HepG2 (cell line): ENCODE results near the gene SSPN. TPM values are rescaled to one million over a fixed set of nuclear protein-coding genes. Genes with fewer than 3 reads are reported as not detected.

Source experiments
- ARID3A ChIP-seq: IDR thresholded peaks from 2 replicates; pipeline ENCODE4 v1.6.1; 2012; ENCODE audit warnings: low read depth, low read length, improper control_type of control experiment
- CREM ChIP-seq, 2 experiments: sonication (generic) in 1 of 2; formaldehyde crosslinking in 1 of 2; IDR thresholded peaks; 2 replicates each; pipeline versions ENCODE4 v1.4.0 to v1.6.1; 2016 to 2020; ENCODE audit warnings: antibody characterized with exemption in 1 of 2, mild to moderate bottlenecking in 1 of 2, missing genetic modification reagents in 1 of 2
- CSRNP1 ChIP-seq: sonication (generic); formaldehyde crosslinking; IDR thresholded peaks from 2 replicates; pipeline ENCODE4 v1.8.1; 2023; ENCODE audit warnings: mild to moderate bottlenecking, missing genetic modification reagents
- RBM39 ChIP-seq: fragments of 200-400 bp; formaldehyde crosslinking; IDR thresholded peaks from one replicate; pipeline ENCODE4 v1.6.1; 2018; ENCODE audit warnings: antibody characterized with exemption, mild to moderate bottlenecking, low read depth, low read length; ENCODE audit not compliant: poor library complexity, severe bottlenecking
- SIX4 ChIP-seq: sonication (generic); formaldehyde crosslinking; IDR thresholded peaks from 2 replicates; pipeline ENCODE4 v1.4.0; 2020; ENCODE audit warnings: missing genetic modification reagents
- SMARCE1 ChIP-seq: fragments of 450-650 bp; IDR thresholded peaks from 2 replicates; pipeline ENCODE4 v1.6.1; 2017; ENCODE audit warnings: borderline replicate concordance
- SP2 ChIP-seq: sonication (generic); formaldehyde crosslinking; IDR thresholded peaks from 2 replicates; pipeline ENCODE4 v1.5.1; 2020; ENCODE audit warnings: mild to moderate bottlenecking, missing genetic modification reagents
- WIZ ChIP-seq: sonication (generic); formaldehyde crosslinking; IDR thresholded peaks from 2 replicates; pipeline ENCODE4 v1.5.1; 2020; ENCODE audit warnings: mild to moderate bottlenecking, missing genetic modification reagents
- ZNF281 ChIP-seq: sonication (generic); formaldehyde crosslinking; IDR thresholded peaks from 2 replicates; pipeline ENCODE4 v1.4.0; 2020; ENCODE audit warnings: missing genetic modification reagents, borderline replicate concordance
- ZNF770 ChIP-seq: sonication (generic); formaldehyde crosslinking; IDR thresholded peaks from 2 replicates; pipeline ENCODE4 v1.5.0; 2020; ENCODE audit warnings: mild to moderate bottlenecking, missing genetic modification reagents
- polyA plus RNA-seq, 8 experiments: library from polyadenylated mRNA; depleted of rRNA in 3 of 8; stranded (reverse) in 7 of 8; unstranded in 1 of 8; fragments of >200 nt; fragmentation: Illumina TruSeq in 4 of 8; extraction: Trizol in 4 of 8; gene quantifications; 2 replicates each; pipeline versions ENCODE4 v1.2.1 to v1.2.3, GENCODE V29; 2011 to 2016; ENCODE audit warnings: low read depth in 4 of 8, missing spikeins in 1 of 8, mixed read lengths in 1 of 8; ENCODE audit not compliant: insufficient read depth in 1 of 8
- total RNA-seq, 5 experiments: library from RNA; depleted of rRNA; stranded (reverse); fragments of >200 nt; fragmentation: Illumina TruSeq; extraction: Trizol; gene quantifications; 2 replicates each; pipeline ENCODE4 v1.2.3, GENCODE V29; 2016; ENCODE audit warnings: low read depth in 1 of 5

The SSPN gene
- total and polyA plus RNA-seq, 2 of the 13 experiments (the other 11 are each of a cell fraction or from before 2014, with no cell fraction given), result not detected

GRCh38 chr12:26274441-26275312, 79.3 kb downstream of the SSPN start (continued):
- peak; percentile 25; the same call in 1 of the 2 replicates for TF ChIP-seq ARID3A
- TF ChIP-seq ZNF281 (CRISPR knock-in tag), result peak; percentile 71; the same call in 1 of the 2 replicates
- no peak for TF ChIP-seq RBM39
- no peak for TF ChIP-seq SP2 (CRISPR knock-in tag)
- TF ChIP-seq CREM (IDR thresholded peaks at IDR 0.05), result peak; percentile 36; the same call in 1 of the 2 replicates
- no peak for TF ChIP-seq CREM (CRISPR knock-in tag; IDR thresholded peaks at IDR 0.05)
- TF ChIP-seq ZNF770 (CRISPR knock-in tag), result no peak
- TF ChIP-seq SMARCE1, result no peak
- no peak for TF ChIP-seq CSRNP1 (CRISPR knock-in tag)
- peak; percentile 66; the same call in 1 of the 2 replicates for TF ChIP-seq SIX4
- no peak for TF ChIP-seq WIZ
